ENCODE measurements around the gene KCTD6.

The KCTD6 gene

DNA sequence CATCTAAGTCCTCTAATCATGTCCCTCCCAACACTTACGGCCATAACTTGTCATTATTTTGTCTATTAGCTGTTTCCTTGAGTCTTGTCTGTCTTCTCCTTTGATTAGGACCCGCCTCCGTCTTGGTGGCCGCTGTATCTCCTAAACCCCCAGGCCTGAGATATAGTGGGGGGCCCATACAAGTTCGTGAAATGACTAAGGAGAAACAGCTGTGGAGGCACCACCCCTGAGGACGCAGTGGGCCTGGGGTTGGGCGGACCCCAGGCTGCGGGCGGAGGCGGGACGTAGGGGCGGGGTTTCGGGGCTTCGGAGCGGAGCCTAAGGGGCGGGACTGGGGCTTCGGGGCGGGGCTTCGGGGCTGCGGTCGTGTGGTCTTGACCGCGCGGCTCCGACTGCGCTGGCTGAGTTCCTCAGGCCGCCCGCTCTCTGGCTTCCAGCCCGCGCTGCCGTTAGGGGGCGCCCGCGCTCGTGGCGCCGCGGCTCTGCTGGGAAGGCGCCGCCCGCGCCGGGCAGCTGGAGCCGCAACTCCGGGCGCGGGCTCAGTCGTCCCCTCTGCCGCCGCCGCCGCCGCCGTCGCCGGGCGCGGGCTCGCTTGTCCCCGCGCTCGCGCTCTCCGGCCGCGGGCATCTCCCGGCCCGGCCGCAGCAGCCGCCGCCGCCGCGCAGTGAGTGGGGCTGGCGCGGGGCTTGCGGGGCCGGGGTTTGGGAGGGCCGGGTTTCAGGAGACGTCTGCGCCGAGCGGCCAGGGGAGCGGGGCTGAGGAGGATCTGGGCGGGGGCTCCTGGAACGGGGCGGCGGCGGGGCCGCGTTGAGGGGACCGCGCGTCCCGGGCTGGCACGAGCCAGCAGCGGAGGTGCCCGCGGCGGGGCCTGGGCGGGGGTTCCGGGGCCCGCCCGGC lies at the start of gene KCTD6:
Gene KCTD6 (plus strand): TSS at position 591 of the 897 bp plus-strand sequence. CDS start 6,660 bp downstream, outside the sequence.
- Histone ChIP-seq H3K36me3 (ENCODE audit: control insufficient read depth in 2 of 2, insufficient read depth in 2 of 2, low read length in 2 of 2) (no peaks in the 10 kb centered on the region), H3K9ac (ENCODE audit: low read depth in 1 of 2, low read length in 2 of 2) (peak within 1 kb of the TSS; percentile 69 to 80), H3K4me1 (ENCODE audit: control insufficient read depth in 2 of 2, insufficient read depth in 2 of 2, low read length in 2 of 2) (peaks cover 18 to 32% of the 10 kb centered on the region in 2 donors), H3K4me3 (ENCODE audit: low read length in 2 of 2) (peak within 1 kb of the TSS; percentile 73 to 93), H3K27ac (ENCODE audit: low read depth in 2 of 2, low read length in 2 of 2) (peak within 1 kb of the TSS; percentile 59 to 71), H3K9me3 (ENCODE audit: control insufficient read depth in 2 of 2, low read length in 2 of 2) (no peaks in the 10 kb centered on the region), H3K27me3 (ENCODE audit: control insufficient read depth in 2 of 2, insufficient read depth in 2 of 2, low read length in 2 of 2) (no peaks in the 10 kb centered on the region)

DNA sequence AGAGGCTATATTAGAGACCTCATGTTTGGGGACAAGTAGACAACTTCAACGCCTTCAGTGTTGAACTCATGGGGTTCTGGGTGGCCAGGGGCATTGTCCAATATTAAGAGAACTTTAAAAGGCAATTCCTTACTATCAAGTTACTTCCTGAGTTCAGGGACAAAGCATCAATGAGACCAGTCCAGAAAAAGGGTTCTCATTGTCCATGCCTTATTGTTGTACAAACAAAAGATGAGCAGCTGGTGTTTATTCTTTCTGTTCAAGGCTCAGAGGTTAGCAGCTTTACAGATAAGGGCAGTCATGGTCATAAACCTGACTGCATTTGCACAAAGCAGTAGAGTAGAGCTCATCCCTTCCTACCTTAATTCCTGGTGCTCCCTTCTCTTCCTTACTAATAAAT lies 39.7 kb upstream of the KCTD6 start:
- no peaks in the 10 kb centered on the region for H3K27me3 ChIP-seq (ENCODE audit: control insufficient read depth in 2 of 2, insufficient read depth in 2 of 2, low read length in 2 of 2)
- peaks cover 0 to 2% of the 10 kb centered on the region in 2 donors for H3K4me1 ChIP-seq (ENCODE audit: control insufficient read depth in 2 of 2, insufficient read depth in 2 of 2, low read length in 2 of 2)
- H3K36me3 ChIP-seq (ENCODE audit: control insufficient read depth in 2 of 2, insufficient read depth in 2 of 2, low read length in 2 of 2) = no peaks in the 10 kb centered on the region
- H3K4me3 ChIP-seq (ENCODE audit: low read length in 2 of 2) = no peak overlapping the region
- no peak overlapping the region for H3K9ac ChIP-seq (ENCODE audit: low read depth in 1 of 2, low read length in 2 of 2)
- H3K9me3 ChIP-seq (ENCODE audit: control insufficient read depth in 2 of 2, low read length in 2 of 2) = no peaks in the 10 kb centered on the region
- H3K27ac ChIP-seq (ENCODE audit: low read depth in 2 of 2, low read length in 2 of 2) = no peak overlapping the region

DNA sequence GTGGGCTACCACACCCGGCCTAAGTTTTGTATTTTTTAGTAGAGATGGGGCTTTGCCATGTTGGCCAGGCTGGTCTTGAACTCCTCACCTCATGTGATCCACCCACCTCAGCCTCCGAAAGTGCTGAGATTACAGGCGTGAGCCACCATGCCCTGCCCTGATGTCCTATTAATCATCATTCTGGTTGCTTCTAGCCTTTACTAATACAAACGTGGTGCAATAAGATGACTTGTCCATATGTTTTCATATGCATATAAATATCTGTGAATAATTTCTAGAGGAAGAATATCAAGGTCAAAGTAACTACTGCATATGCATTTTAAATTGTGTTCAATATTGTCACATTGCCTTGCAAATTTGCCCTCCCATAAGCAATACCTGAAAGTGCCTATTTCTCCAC lies 32.7 kb upstream of the KCTD6 start:
- no peaks in the 10 kb centered on the region for H3K27me3 ChIP-seq (ENCODE audit: control insufficient read depth in 2 of 2, insufficient read depth in 2 of 2, low read length in 2 of 2)
- no peaks in the 10 kb centered on the region for H3K36me3 ChIP-seq (ENCODE audit: control insufficient read depth in 2 of 2, insufficient read depth in 2 of 2, low read length in 2 of 2)
- no peak overlapping the region for H3K27ac ChIP-seq (ENCODE audit: low read depth in 2 of 2, low read length in 2 of 2)
- H3K4me3 ChIP-seq (ENCODE audit: low read length in 2 of 2) = no peak overlapping the region
- H3K9me3 ChIP-seq (ENCODE audit: control insufficient read depth in 2 of 2, low read length in 2 of 2) = no peaks in the 10 kb centered on the region
- H3K9ac ChIP-seq (ENCODE audit: low read depth in 1 of 2, low read length in 2 of 2) = no peak overlapping the region
- H3K4me1 ChIP-seq (ENCODE audit: control insufficient read depth in 2 of 2, insufficient read depth in 2 of 2, low read length in 2 of 2) = peaks cover 3 to 7% of the 10 kb centered on the region in 2 donors

DNA sequence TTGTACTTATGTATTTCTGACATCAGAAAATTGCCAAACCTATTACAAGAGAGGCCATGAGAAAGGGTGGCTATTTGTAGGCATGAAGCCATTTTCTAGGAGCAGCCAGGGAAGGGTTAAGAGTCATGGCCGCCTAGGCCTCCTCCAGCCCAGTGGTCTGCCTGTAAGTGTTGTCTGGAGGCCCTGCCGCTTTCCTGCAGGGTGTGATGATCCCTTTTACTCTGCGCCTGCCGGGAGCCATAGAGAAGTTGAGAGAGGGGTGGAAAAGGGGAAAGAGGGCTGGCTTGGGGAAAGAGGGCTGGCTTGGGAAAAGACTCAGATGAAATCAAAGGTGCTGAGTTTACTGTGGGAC lies 29.1 kb upstream of the KCTD6 start:
- Histone ChIP-seq H3K9me3 (ENCODE audit: control insufficient read depth in 2 of 2, low read length in 2 of 2) (no peaks in the 10 kb centered on the region), H3K36me3 (ENCODE audit: control insufficient read depth in 2 of 2, insufficient read depth in 2 of 2, low read length in 2 of 2) (no peaks in the 10 kb centered on the region), H3K27ac (ENCODE audit: low read depth in 2 of 2, low read length in 2 of 2) (no peak overlapping the region), H3K27me3 (ENCODE audit: control insufficient read depth in 2 of 2, insufficient read depth in 2 of 2, low read length in 2 of 2) (no peaks in the 10 kb centered on the region), H3K4me1 (ENCODE audit: control insufficient read depth in 2 of 2, insufficient read depth in 2 of 2, low read length in 2 of 2) (peaks cover 3 to 7% of the 10 kb centered on the region in 2 donors), H3K9ac (ENCODE audit: low read depth in 1 of 2, low read length in 2 of 2) (no peak overlapping the region), H3K4me3 (ENCODE audit: low read length in 2 of 2) (no peak overlapping the region)

DNA sequence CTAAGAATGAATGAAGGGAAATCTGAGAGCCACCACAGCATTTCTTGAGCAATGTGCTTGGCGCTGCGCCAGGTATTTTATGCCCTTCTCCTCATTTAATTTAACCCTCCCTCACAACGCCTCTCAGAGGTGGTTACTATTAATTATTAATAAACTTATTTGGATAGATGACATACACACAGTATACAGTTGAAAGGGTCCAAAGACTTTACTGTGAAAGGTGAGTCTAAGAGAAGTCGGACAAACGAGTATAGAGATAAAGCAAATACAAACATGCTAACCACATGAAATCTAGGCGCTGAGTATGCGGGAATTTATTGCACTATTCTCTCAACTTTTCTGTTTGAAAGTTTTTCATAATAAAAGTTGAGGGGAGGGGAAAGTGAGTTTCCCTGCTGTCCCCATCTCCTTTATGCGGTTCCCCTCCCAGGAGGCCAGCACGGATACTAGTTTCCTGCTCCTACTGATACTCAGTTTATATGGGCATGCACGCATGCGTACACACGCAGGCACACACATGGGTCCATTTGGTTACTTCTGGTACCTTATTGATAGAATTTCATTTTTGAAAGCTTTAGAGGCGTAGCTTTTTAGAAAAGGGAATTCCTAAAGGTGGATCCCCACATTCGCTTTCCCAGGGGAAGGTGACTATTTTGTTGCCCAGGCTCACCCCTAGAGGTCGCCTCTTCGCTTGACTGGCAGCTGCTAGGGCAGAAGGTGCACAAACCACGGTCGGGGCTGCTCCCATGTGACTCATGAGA lies 28.5 kb upstream of the KCTD6 start:
- no peaks in the 10 kb centered on the region for H3K36me3 ChIP-seq (ENCODE audit: control insufficient read depth in 2 of 2, insufficient read depth in 2 of 2, low read length in 2 of 2)

DNA sequence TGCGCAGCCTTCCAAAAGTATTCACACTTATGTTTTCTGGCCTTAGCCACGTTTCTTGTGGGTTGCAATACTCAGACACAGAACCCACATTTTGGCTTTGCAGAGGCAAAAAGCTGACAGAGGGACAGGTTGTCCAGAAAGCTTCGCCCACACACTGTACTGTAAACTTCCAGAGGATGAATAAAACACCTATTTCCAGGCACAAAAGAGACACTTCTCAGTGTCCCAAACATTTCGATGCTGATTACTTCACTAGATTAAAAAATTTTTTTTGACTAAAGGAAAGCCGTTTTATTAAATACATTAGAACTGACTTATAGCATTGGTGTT lies 28.0 kb upstream of the KCTD6 start:
- Histone ChIP-seq H3K36me3 (ENCODE audit: control insufficient read depth in 2 of 2, insufficient read depth in 2 of 2, low read length in 2 of 2) (no peaks in the 10 kb centered on the region), H3K4me3 (ENCODE audit: low read length in 2 of 2) (peak overlapping the region; percentile 43 to 60), H3K27ac (ENCODE audit: low read depth in 2 of 2, low read length in 2 of 2) (no peak overlapping the region), H3K9ac (ENCODE audit: low read depth in 1 of 2, low read length in 2 of 2) (no peak overlapping the region), H3K27me3 (ENCODE audit: control insufficient read depth in 2 of 2, insufficient read depth in 2 of 2, low read length in 2 of 2) (no peaks in the 10 kb centered on the region), H3K9me3 (ENCODE audit: control insufficient read depth in 2 of 2, low read length in 2 of 2) (no peaks in the 10 kb centered on the region), H3K4me1 (ENCODE audit: control insufficient read depth in 2 of 2, insufficient read depth in 2 of 2, low read length in 2 of 2) (peaks cover 3 to 7% of the 10 kb centered on the region in 2 donors)

More for the DNA sequence above, 28.5 kb upstream of the KCTD6 start:
- Histone ChIP-seq H3K4me3 (ENCODE audit: low read length in 2 of 2) (peak overlapping the region; percentile 43 to 60), H3K9ac (ENCODE audit: low read depth in 1 of 2, low read length in 2 of 2) (no peak overlapping the region), H3K9me3 (ENCODE audit: control insufficient read depth in 2 of 2, low read length in 2 of 2) (no peaks in the 10 kb centered on the region), H3K27me3 (ENCODE audit: control insufficient read depth in 2 of 2, insufficient read depth in 2 of 2, low read length in 2 of 2) (no peaks in the 10 kb centered on the region), H3K4me1 (ENCODE audit: control insufficient read depth in 2 of 2, insufficient read depth in 2 of 2, low read length in 2 of 2) (peaks cover 3 to 7% of the 10 kb centered on the region in 2 donors), H3K27ac (ENCODE audit: low read depth in 2 of 2, low read length in 2 of 2) (no peak overlapping the region)

DNA sequence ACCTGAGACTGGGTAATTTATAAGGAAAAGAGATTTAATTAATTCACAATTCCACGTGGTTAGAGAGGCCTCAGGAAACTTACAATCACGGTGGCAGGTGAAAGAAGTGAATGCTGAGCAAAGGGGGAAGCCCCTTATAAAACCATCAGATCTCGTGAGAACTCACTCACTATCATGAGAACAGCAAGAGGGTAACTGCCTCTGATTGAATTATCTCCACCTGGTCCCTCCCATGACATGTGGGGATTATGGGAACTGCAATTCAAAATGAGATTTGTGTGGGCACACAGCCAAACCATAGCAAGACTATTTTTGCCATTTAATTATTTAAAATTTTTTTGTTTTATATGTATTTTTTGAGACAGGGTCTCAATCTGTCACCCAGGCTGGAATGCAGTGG lies 27.0 kb upstream of the KCTD6 start:
- Histone ChIP-seq H3K4me3 (ENCODE audit: low read length in 2 of 2) (no peak overlapping the region), H3K27me3 (ENCODE audit: control insufficient read depth in 2 of 2, insufficient read depth in 2 of 2, low read length in 2 of 2) (no peaks in the 10 kb centered on the region), H3K4me1 (ENCODE audit: control insufficient read depth in 2 of 2, insufficient read depth in 2 of 2, low read length in 2 of 2) (peaks cover 3 to 7% of the 10 kb centered on the region in 2 donors), H3K27ac (ENCODE audit: low read depth in 2 of 2, low read length in 2 of 2) (no peak overlapping the region), H3K9ac (ENCODE audit: low read depth in 1 of 2, low read length in 2 of 2) (no peak overlapping the region), H3K9me3 (ENCODE audit: control insufficient read depth in 2 of 2, low read length in 2 of 2) (no peaks in the 10 kb centered on the region), H3K36me3 (ENCODE audit: control insufficient read depth in 2 of 2, insufficient read depth in 2 of 2, low read length in 2 of 2) (no peaks in the 10 kb centered on the region)

DNA sequence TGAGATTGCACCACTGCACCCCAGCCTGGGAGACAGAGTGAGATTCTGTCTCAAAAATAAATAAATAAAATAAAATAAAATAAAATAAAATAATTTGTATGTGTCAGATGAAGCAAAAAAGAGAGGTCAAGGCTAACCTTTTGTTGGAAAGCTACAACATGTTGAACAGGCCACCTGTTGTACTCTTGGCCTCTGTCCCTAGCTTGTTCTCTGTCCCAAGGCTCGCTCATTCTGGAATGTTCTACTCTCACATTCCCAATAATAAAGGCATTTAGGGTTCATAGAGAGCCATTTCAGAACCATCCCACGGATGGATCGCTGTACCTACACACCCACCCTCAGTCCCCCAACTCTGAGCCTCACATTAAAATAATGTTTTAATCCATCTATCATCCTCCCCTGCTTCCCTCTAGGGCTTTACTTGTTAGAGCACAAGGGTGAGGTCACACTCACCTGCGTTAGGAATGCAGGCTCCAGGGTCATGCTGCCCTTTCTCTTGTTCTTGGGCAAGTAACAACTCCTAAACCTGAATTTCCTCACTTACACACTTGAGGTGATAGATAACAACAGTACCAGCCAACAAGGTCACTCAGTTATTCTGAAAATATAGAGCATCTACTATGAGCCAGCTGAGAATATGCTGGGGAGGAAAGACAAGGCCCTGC lies 24.9 kb upstream of the KCTD6 start:
- Histone ChIP-seq H3K27ac (ENCODE audit: low read depth in 2 of 2, low read length in 2 of 2) (no peak overlapping the region), H3K27me3 (ENCODE audit: control insufficient read depth in 2 of 2, insufficient read depth in 2 of 2, low read length in 2 of 2) (no peaks in the 10 kb centered on the region), H3K4me3 (ENCODE audit: low read length in 2 of 2) (no peak overlapping the region), H3K9ac (ENCODE audit: low read depth in 1 of 2, low read length in 2 of 2) (no peak overlapping the region), H3K4me1 (ENCODE audit: control insufficient read depth in 2 of 2, insufficient read depth in 2 of 2, low read length in 2 of 2) (peaks cover 21 to 24% of the 10 kb centered on the region in 2 donors), H3K9me3 (ENCODE audit: control insufficient read depth in 2 of 2, low read length in 2 of 2) (no peaks in the 10 kb centered on the region), H3K36me3 (ENCODE audit: control insufficient read depth in 2 of 2, insufficient read depth in 2 of 2, low read length in 2 of 2) (no peaks in the 10 kb centered on the region)

DNA sequence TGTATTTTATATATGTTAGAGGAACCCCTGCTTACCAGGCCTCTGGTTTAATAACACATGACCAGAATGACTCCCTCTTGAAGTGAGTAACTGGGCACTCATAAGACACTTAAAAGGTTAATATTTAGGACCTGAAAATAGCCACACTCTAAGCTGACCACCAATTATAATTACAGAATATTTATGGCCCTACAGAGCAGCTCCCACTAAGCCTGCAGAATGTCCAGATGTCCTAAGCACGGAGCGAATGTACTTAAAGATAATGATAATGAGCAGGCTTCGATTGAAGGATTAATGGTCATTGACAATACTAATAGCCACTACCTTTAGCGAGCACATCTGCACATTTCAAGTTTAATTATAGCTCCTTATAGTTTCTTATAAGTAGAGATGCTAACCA lies 22.8 kb upstream of the KCTD6 start:
- peaks cover 20 to 22% of the 10 kb centered on the region in 2 donors for H3K4me1 ChIP-seq (ENCODE audit: control insufficient read depth in 2 of 2, insufficient read depth in 2 of 2, low read length in 2 of 2)
- H3K27me3 ChIP-seq (ENCODE audit: control insufficient read depth in 2 of 2, insufficient read depth in 2 of 2, low read length in 2 of 2) = no peaks in the 10 kb centered on the region
- H3K9me3 ChIP-seq (ENCODE audit: control insufficient read depth in 2 of 2, low read length in 2 of 2) = no peaks in the 10 kb centered on the region
- H3K27ac ChIP-seq (ENCODE audit: low read depth in 2 of 2, low read length in 2 of 2) = no peak overlapping the region
- H3K4me3 ChIP-seq (ENCODE audit: low read length in 2 of 2) = no peak overlapping the region
- H3K36me3 ChIP-seq (ENCODE audit: control insufficient read depth in 2 of 2, insufficient read depth in 2 of 2, low read length in 2 of 2) = no peaks in the 10 kb centered on the region
- H3K9ac ChIP-seq (ENCODE audit: low read depth in 1 of 2, low read length in 2 of 2) = no peak overlapping the region
